Psoas muscle (tissue), 8 donors: ENCODE measurements around the gene TTC22. TPM values are rescaled to one million over a fixed set of nuclear protein-coding genes. Genes with fewer than 3 reads are reported as not detected.

ENCODE experiments used
- ATAC-seq, 4 donors: fragments of 200-7000 bp; cut with Tn5 transposase; one replicate each; pipeline ENCODE4 v1.9.1; 2020; ENCODE audit warnings: moderate library complexity in 3 of 4, mild to moderate bottlenecking in 2 of 4
- DNase-seq, 2 donors: peaks; one replicate each; pipeline ENCODE4 v3.0.0-alpha.2; 2020
- H3K27ac ChIP-seq: fragments of 200-600 bp; one replicate; pipeline ENCODE4 v1.8.0; 2022
- H3K27me3 ChIP-seq, 3 donors: fragments of 200-600 bp in 1 of 3; one replicate each; pipeline versions ENCODE4 v1.6.1 to v1.8.0; 2013 to 2022; ENCODE audit warnings: low read length in 2 of 3, mild to moderate bottlenecking in 2 of 3, moderate library complexity in 1 of 3; ENCODE audit not compliant: insufficient read depth in 3 of 3
- H3K36me3 ChIP-seq, 2 donors: fragments of 200-600 bp in 1 of 2; one replicate each; pipeline versions ENCODE4 v1.6.1 to v1.8.0; 2013 to 2022; ENCODE audit warnings: low read depth in 1 of 2, mild to moderate bottlenecking in 1 of 2, moderate library complexity in 1 of 2; ENCODE audit not compliant: insufficient read depth in 1 of 2
- H3K4me1 ChIP-seq: fragments of 200-600 bp; one replicate; pipeline ENCODE4 v1.8.0; 2022
- H3K4me3 ChIP-seq: fragments of 200-600 bp; one replicate; pipeline ENCODE4 v1.8.0; 2022; ENCODE audit warnings: mild to moderate bottlenecking
- H3K9me3 ChIP-seq: fragments of 200-600 bp; one replicate; pipeline ENCODE4 v1.8.0; 2022
- WGBS, 3 donors: extraction: QIAGEN DNeasy Blood & Tissue Kit; methylation state at CpG; one replicate each; pipeline versions ENCODE4 v1.1.6 to v1.1.7; 2013; 5-methylcytosine and 5-hydroxymethylcytosine counted together
- intact Hi-C, 2 donors: fragments of 100-400 bp; cut with DNase I; formaldehyde crosslinking; loops; one replicate each; pipeline versions ENCODE4 v1.11.0 to v1.14.2; 2022
- polyA plus RNA-seq, 3 donors: library from polyadenylated mRNA; stranded (reverse); fragments of 200-250 nt; gene quantifications; one replicate each; pipeline ENCODE4 v1.2.3, GENCODE V29; 2013
- total RNA-seq, 4 donors: library from RNA; stranded (reverse); fragmentation: NEBNext Ultra II Directional in 2 of 4; extraction: Animal tissue kit (Norgen Biotek cat#: 25700) in 2 of 4; gene quantifications; one replicate each; pipeline versions ENCODE4 v1.2.1 to v1.2.4, GENCODE V29; 2021 to 2023
- TF ChIP-seq, protein P1 (sequence below): fragments of 200-600 bp; IDR thresholded peaks from one replicate; pipeline ENCODE4 v1.8.0; 2022; ENCODE audit warnings: antibody characterized with exemption
- donor health status: healthy with polysubstance abuse.
- donor health status: DM: no; HTN: no; CAD: no; lungs with moderate emphysema.
- donor health status: Bipolar disorder and iron deficiency.
- donor health status: healthy.
- donor health status: DM: yes; HTN: yes; CAD: no.
- donor health status: DM: no; HTN: no; CAD: no.
- donor health status: DM: no; HTN: no; CAD: no.
- donor health status: DM: yes; HTN: yes; CAD: no.

Gene TTC22
- total and polyA plus RNA-seq, 7 donors = 0.03 to 0.13 (median 0.03) TPM; not detected in 2

DNA sequence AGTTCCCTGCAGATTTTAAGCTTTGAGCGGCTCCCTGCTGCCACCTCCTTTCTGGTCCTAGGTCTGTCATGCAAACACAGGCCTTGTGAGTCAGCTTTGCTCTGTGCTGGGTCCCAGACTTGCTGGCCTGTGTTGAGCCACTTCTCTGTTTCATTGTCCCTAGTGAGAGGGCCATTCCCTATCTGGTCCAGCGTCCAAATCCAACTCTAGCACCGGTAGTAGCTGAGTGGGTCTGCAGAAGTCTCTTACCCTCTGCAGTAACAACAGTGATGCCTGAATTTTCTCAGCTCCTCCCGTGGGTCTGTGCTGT, 5.8 kb downstream of the TTC22 start:
- H3K36me3 ChIP-seq = no peaks in the 10 kb centered on the region

DNA sequence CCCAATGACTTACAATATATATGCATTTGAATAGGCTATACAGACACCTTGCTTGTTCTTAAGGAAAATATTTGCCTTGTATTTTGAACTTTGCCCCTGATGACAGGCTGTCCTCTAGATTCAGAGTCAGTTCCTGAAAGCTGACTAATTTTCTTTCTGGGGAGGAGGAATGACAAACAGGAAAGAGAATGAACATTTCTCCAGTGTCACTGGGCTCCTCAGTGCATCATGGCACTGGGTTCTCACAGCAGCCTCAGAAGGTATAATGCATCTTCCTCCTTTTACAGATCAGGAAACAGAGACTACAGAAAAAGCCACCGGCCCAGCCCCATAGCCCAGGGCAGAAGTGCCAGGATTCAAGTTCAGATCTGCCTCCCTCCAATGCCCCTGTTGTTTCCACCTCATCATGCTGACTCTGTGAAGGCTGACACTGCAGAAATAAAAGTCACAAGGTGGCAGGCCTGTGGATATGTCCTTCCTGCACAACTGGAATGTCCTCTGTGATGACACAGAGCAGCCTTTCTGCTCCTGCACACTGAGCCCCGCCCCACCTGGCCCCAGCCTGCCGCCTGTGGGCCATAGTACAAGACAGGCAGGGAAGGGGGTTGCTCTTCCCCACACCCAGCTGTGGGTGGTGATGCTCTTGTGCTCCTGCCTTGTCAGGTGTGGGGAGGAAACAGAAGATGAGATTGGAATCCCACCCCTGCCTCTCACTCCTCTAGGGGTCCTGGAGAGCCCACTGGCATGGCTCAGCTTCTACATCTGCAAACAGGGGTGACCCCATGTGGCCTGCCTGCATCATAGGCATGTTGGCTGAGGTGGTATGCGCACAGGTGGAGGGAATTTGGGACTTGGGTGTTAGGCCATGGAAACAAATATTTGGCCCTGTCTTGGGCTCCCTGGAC, 6.4 kb downstream of the TTC22 start:
- TF ChIP-seq, protein P1, sequence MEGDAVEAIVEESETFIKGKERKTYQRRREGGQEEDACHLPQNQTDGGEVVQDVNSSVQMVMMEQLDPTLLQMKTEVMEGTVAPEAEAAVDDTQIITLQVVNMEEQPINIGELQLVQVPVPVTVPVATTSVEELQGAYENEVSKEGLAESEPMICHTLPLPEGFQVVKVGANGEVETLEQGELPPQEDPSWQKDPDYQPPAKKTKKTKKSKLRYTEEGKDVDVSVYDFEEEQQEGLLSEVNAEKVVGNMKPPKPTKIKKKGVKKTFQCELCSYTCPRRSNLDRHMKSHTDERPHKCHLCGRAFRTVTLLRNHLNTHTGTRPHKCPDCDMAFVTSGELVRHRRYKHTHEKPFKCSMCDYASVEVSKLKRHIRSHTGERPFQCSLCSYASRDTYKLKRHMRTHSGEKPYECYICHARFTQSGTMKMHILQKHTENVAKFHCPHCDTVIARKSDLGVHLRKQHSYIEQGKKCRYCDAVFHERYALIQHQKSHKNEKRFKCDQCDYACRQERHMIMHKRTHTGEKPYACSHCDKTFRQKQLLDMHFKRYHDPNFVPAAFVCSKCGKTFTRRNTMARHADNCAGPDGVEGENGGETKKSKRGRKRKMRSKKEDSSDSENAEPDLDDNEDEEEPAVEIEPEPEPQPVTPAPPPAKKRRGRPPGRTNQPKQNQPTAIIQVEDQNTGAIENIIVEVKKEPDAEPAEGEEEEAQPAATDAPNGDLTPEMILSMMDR = no peak
- Histone ChIP-seq H3K9me3 (peaks cover 6% of the 10 kb centered on the region), H3K27ac (no peak overlapping the region), H3K4me1 (no peaks in the 10 kb centered on the region), H3K4me3 (no peak overlapping the region), H3K27me3 (peaks cover 0 to 6% (median 6%) of the 10 kb centered on the region in 3 donors), H3K36me3 (no peaks in the 10 kb centered on the region)
- intact Hi-C loops = no loop called here
- DNase-seq (peak in 1 of 2 donors; percentile 4), ATAC-seq (no peak)
- WGBS, 3 donors = 76 to 85% (median 78%) methylated on average over 4 of the region's 4 CpGs

More for the DNA sequence above, 5.8 kb downstream of the TTC22 start:
- intact Hi-C loops = no loop called here
- peaks cover 6% of the 10 kb centered on the region for H3K9me3 ChIP-seq
- no peaks in the 10 kb centered on the region for H3K4me1 ChIP-seq
- H3K27me3 ChIP-seq = peaks cover 0 to 6% (median 6%) of the 10 kb centered on the region in 3 donors
- no peak overlapping the region for H3K4me3 ChIP-seq
- DNase-seq = peak in 1 of 2 donors; percentile 2
- no peak for ATAC-seq
- H3K27ac ChIP-seq = no peak overlapping the region
- 63 to 66% (median 64%) methylated on average over 4 of the region's 4 CpGs for WGBS, 3 donors
- TF ChIP-seq, protein P1 = no peak

- ATAC-seq = no peak
- Histone ChIP-seq H3K27me3 (peaks cover 0 to 6% (median 6%) of the 10 kb centered on the region in 3 donors), H3K9me3 (peaks cover 6% of the 10 kb centered on the region), H3K36me3 (no peaks in the 10 kb centered on the region), H3K4me3 (no peak overlapping the region), H3K27ac (no peak overlapping the region), H3K4me1 (no peaks in the 10 kb centered on the region)
- DNase-seq = peak in 1 of 2 donors; percentile 27
- WGBS, 3 donors = 28 to 37% (median 32%) methylated on average over 7 of the region's 7 CpGs
- TF ChIP-seq, protein P1 = no peak
- intact Hi-C loops = no loop called here
These were observed 8.3 kb downstream of the TTC22 start for GRCh38 chr1:54792686-54793282.

DNA sequence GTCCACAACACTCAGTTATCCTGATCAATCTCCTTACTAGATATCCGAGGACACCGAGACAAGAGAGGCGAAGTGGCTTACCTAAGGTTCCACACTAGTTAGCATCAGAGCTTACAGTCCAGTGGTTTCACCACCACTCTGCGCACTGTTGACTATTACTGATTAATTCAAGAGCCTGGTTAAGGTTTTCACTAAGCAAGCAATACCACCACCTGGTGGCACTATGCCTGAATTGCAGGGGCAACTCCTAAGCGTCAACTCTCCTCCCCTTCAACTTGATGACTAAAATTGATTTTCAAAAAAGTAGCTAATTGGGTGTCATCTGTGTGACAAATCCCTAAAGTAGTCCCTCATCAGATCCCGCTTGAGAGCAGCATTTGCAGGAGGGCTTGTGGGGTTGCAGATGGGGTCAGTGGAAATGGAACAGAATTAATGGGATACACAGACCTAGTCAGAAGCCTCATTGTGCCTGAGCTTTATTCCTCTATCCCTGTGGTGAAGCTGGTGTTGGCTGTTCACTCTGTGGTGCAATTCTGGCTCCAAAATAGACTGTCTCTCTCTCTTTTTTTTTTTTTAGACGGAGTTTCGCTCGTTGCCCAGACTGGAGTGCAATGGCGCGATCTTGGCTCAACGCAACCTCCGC, 9.1 kb downstream of the TTC22 start:
- intact Hi-C loops = no loop called here
- no peak overlapping the region for H3K27ac ChIP-seq
- TF ChIP-seq, protein P1 = peak; percentile 33

More for the DNA sequence above, 9.1 kb downstream of the TTC22 start:
- H3K27me3 ChIP-seq = peaks cover 0 to 6% (median 6%) of the 10 kb centered on the region in 3 donors
- ATAC-seq = no peak
- no peaks in the 10 kb centered on the region for H3K36me3 ChIP-seq
- no peaks in the 10 kb centered on the region for H3K4me1 ChIP-seq
- H3K4me3 ChIP-seq = no peak overlapping the region
- H3K9me3 ChIP-seq = peaks cover 6% of the 10 kb centered on the region
- no peak for DNase-seq
- 74 to 79% (median 75%) methylated on average over 13 of the region's 13 CpGs for WGBS, 3 donors
